ENCODE results near the gene RAP1A. TPM values are rescaled to one million over a fixed set of nuclear protein-coding genes. Genes with fewer than 3 reads are reported as not detected.

RAP1A gene
- 135 and 142 TPM in 2 replicates for total RNA-seq

GRCh38 chr1:111619635-111620440, at the start of gene RAP1A:
Gene RAP1A (plus strand): TSS chr1:111619789. CDS start chr1:111691361, 71,572 bp downstream.
- intact Hi-C loops (cut with micrococcal nuclease), result loop anchor here (1.0 to 10.0 kb wide), 5 partner anchors 28 to 948 kb away; partner anchors contain the start of genes DDX20 and KCNA3

- intact Hi-C loops (cut with micrococcal nuclease), result no loop called here
These were observed 49.7 kb upstream of the RAP1A start for GRCh38 chr1:111569913-111570312.

- intact Hi-C loops (cut with micrococcal nuclease), result no loop called here
These were observed 48.8 kb upstream of the RAP1A start for GRCh38 chr1:111570781-111571181.

- intact Hi-C loops (cut with micrococcal nuclease), result no loop called here
These were observed 48.4 kb upstream of the RAP1A start for GRCh38 chr1:111571239-111571638.

DNA sequence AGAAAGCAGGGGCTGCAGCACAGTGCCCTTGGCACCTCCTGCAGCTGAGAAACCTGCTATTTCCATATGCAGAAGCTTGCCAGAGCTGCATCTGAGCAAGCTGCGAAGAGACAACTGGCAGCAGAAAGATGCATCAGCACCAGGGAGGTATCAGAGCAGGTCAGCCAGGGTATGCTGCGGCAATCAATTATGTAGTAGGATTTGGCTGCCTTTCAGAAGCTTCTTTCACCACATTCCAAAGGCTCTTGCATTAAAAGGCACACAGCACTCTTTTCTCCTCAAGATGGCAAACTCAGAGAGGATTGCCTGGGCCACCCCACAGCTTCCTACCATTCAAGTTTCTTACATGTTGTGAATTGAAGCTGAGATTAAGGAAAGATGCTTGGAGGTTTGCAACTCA, 47.6 kb upstream of the RAP1A start:
- intact Hi-C loops (cut with micrococcal nuclease), result no loop called here

- intact Hi-C loops (cut with micrococcal nuclease), result no loop called here
These were observed 43.0 kb upstream of the RAP1A start for GRCh38 chr1:111576547-111576946.

- intact Hi-C loops (cut with micrococcal nuclease), result no loop called here
These were observed 41.8 kb upstream of the RAP1A start for GRCh38 chr1:111577814-111578213.

DNA sequence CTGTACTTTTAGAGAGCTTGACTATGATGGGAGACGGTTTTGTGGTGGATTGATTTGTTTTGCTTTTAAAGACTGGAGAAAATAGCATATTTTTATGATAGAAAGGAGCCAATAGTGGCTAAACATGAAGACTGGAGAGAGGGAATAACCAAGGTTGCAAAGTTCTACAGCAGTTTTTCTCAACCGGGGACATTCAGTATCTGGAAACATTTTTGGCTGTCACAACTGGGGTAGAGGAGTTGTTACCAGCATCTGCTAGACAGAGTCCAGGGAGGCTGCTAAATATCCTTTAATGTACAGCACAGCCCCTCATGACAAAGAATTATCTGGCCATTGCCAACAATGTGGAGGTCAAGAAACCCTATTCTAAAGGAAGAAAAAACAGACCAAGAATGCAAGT, 38.4 kb upstream of the RAP1A start:
- intact Hi-C loops (cut with micrococcal nuclease), result no loop called here

- intact Hi-C loops (cut with micrococcal nuclease), result no loop called here
These were observed 37.6 kb upstream of the RAP1A start for GRCh38 chr1:111582016-111582415.

- intact Hi-C loops (cut with micrococcal nuclease), result no loop called here
These were observed 36.7 kb upstream of the RAP1A start for GRCh38 chr1:111582644-111583618.

- intact Hi-C loops (cut with micrococcal nuclease), result no loop called here
These were observed 34.0 kb upstream of the RAP1A start for GRCh38 chr1:111585447-111586086.

- intact Hi-C loops (cut with micrococcal nuclease), result no loop called here
These were observed 33.5 kb upstream of the RAP1A start for GRCh38 chr1:111586112-111586511.

GRCh38 chr1:111587509-111588174, 31.9 kb upstream of the RAP1A start:
- intact Hi-C loops (cut with micrococcal nuclease), result no loop called here

GRCh38 chr1:111591937-111592336, 27.7 kb upstream of the RAP1A start:
- intact Hi-C loops (cut with micrococcal nuclease), result loop anchor here (1.0 to 10.0 kb wide), 5 partner anchors 12 to 917 kb away; partner anchors contain the start of gene KCNA3

DNA sequence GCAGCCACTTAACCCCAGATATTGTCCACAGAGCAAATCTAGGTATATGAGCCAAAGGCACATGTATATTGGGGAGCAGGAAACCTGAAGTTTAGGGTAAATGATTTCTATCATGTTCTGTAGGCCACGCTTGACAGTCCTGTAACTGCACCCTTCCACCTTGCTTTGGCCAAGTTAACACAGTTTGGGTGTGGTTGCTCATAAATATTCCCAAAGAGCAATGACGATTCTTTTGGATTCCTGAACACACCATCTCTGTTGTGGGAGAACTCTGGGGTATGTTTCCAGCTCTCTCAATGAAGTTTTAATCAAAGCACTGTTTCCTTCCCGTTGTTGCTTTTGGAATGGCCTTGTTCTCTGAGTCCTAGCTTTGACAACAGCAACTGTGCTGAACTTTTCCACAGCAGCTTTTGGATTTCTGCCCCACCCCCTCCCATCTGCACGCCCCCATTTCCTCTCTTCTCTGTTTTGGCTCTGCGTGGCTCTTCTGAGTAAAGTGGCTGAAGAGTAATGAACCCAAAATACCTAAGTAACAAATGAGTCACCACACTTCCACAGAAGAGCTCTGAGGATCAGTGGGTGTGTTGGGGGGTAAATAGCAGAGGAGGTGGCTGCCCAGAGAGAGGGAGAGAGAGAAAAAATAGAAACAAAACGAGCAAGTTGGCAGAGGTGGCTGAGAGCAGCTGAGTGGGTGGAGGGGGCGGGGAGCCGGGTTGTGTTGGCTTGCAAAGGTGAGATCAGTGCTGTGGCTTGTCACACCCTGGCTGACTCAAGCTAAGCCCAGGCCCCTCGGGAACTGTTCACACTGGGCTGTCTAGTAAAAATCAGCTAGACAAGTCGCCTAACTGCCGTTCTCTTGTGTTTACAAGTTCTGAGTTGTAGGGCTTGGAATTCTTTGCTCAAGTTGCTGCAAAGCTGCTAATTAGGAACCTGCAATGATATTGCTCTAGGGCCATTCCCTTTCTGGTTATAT, 26.9 kb upstream of the RAP1A start:
- intact Hi-C loops (cut with micrococcal nuclease), result loop anchor here (1.0 to 10.0 kb wide), 6 partner anchors 12 to 918 kb away; partner anchors contain the start of gene KCNA3

GRCh38 chr1:111593403-111594305, 25.9 kb upstream of the RAP1A start:
- intact Hi-C loops (cut with micrococcal nuclease), result loop anchor here (1.0 to 10.0 kb wide), 3 partner anchors 77 to 919 kb away; partner anchors contain the start of gene KCNA3

DNA sequence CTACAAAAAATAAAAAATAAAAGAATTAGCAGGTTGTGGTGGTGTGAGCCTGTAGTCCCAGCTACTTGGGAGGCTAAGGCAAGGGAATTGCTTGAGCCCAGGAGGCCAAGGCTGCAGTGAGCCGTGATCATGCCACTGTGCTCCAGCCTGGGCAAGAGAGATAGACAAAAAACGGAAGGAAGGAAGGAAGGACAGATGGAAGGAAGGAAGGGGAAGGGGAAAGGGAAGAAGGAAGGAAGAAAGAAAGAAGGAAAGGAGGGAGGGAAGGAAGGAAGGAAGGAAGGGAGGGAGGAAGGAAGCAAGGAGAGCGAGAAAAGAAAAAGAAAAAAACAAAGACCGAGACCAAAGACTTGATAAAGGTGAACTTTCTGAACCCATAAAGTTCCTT, 25.3 kb upstream of the RAP1A start:
- intact Hi-C loops (cut with micrococcal nuclease), result loop anchor here (10.0 kb wide), 1 partner anchor 919 kb away; the partner anchor contains the start of gene KCNA3

GRCh38 chr1:111595807-111596206, 23.8 kb upstream of the RAP1A start:
- intact Hi-C loops (cut with micrococcal nuclease), result loop anchor here (10.0 kb wide), 1 partner anchor 921 kb away; the partner anchor contains the start of gene KCNA3
